ENCODE data around the gene DYNLL2.
A peak's percentile ranks its signal among the peaks of the same experiment; 100 is the strongest.
"Not testable (repeated sequence)": the region's sequence is repeated elsewhere in the genome, so short reads cannot be mapped to it uniquely, and the experiment has no call there.

Gene DYNLL2

GRCh38 chr17:58096892-58097291 is 13.7 kb downstream of the DYNLL2 start:
- WGBS (ENCODE audit: extremely low coverage, insufficient coverage, insufficient read length), result no CpG with 5 or more reads among the region's 4 CpGs

GRCh38 chr17:58097384-58098088 is 14.3 kb downstream of the DYNLL2 start:
- H3K18ac ChIP-seq (ENCODE audit: low read length), result no peak overlapping the region
- no peak overlapping the region for H4K8ac ChIP-seq (ENCODE audit: low read depth, low read length)
- H2AFZ ChIP-seq (ENCODE audit: insufficient read depth, low read length, poor library complexity), result no peak overlapping the region
- no peak overlapping the region for H2BK12ac ChIP-seq (ENCODE audit: low read length)
- H3K9ac ChIP-seq (ENCODE audit: low read length), result no peak overlapping the region
- no peak overlapping the region for H2BK120ac ChIP-seq (ENCODE audit: insufficient read depth, low read length, poor library complexity)
- no peaks in the 10 kb centered on the region for H3K27me3 ChIP-seq (ENCODE audit: insufficient read depth, low read length)
- no peak overlapping the region for H2BK5ac ChIP-seq (ENCODE audit: low read depth, low read length, poor library complexity)
- H3K79me1 ChIP-seq (ENCODE audit: low read length), result no peaks in the 10 kb centered on the region
- no peaks in the 10 kb centered on the region for H3K4me1 ChIP-seq (ENCODE audit: control insufficient read depth in 1 of 2, insufficient read depth in 2 of 2, low read length in 2 of 2)
- H3K36me3 ChIP-seq (ENCODE audit: control insufficient read depth in 1 of 2, insufficient read depth in 2 of 2, low read length in 2 of 2), result peaks cover 3 to 19% of the 10 kb centered on the region in 2 experiments
- H2AK5ac ChIP-seq (ENCODE audit: low read length), result no peak overlapping the region
- H3K4ac ChIP-seq (ENCODE audit: low read depth, low read length), result no peak overlapping the region
- no peaks in the 10 kb centered on the region for H3K9me3 ChIP-seq (ENCODE audit: insufficient read depth, low read depth, low read length)
- H4K12ac ChIP-seq (ENCODE audit: low read depth, low read length), result no peak overlapping the region
- H3K4me2 ChIP-seq (ENCODE audit: low read length), result no peak overlapping the region
- H3K4me3 ChIP-seq (ENCODE audit: low read depth, low read length), result no peak overlapping the region
- no peak overlapping the region for H3K27ac ChIP-seq (ENCODE audit: low read depth, low read length)
- no peak for DNase-seq
- no peak overlapping the region for H4K91ac ChIP-seq (ENCODE audit: low read depth, low read length)
- H3K79me2 ChIP-seq (ENCODE audit: control insufficient read depth, insufficient read depth, low read length, poor library complexity), result no peaks in the 10 kb centered on the region
- H3K14ac ChIP-seq (ENCODE audit: low read length), result no peak overlapping the region
- no peak overlapping the region for H3K23ac ChIP-seq (ENCODE audit: low read length)

More at GRCh38 chr17:58096892-58097291, 13.7 kb downstream of the DYNLL2 start:
- H2BK120ac ChIP-seq (ENCODE audit: insufficient read depth, low read length, poor library complexity), result no peak overlapping the region
- peaks cover 8 to 26% of the 10 kb centered on the region in 2 experiments for H3K36me3 ChIP-seq (ENCODE audit: control insufficient read depth in 1 of 2, insufficient read depth in 2 of 2, low read length in 2 of 2)
- no peak overlapping the region for H3K4me3 ChIP-seq (ENCODE audit: low read depth, low read length)
- H3K4me1 ChIP-seq (ENCODE audit: control insufficient read depth in 1 of 2, insufficient read depth in 2 of 2, low read length in 2 of 2), result no peaks in the 10 kb centered on the region
- no peak overlapping the region for H3K4me2 ChIP-seq (ENCODE audit: low read length)
- H3K18ac ChIP-seq (ENCODE audit: low read length), result no peak overlapping the region
- no peaks in the 10 kb centered on the region for H3K79me2 ChIP-seq (ENCODE audit: control insufficient read depth, insufficient read depth, low read length, poor library complexity)
- no peak overlapping the region for H3K4ac ChIP-seq (ENCODE audit: low read depth, low read length)
- H3K9me3 ChIP-seq (ENCODE audit: insufficient read depth, low read depth, low read length), result no peaks in the 10 kb centered on the region
- no peak overlapping the region for H2AK5ac ChIP-seq (ENCODE audit: low read length)
- no peak overlapping the region for H2BK5ac ChIP-seq (ENCODE audit: low read depth, low read length, poor library complexity)
- no peak overlapping the region for H4K12ac ChIP-seq (ENCODE audit: low read depth, low read length)
- H2BK12ac ChIP-seq (ENCODE audit: low read length), result no peak overlapping the region
- no peaks in the 10 kb centered on the region for H3K27me3 ChIP-seq (ENCODE audit: insufficient read depth, low read length)
- no peak overlapping the region for H4K8ac ChIP-seq (ENCODE audit: low read depth, low read length)
- H3K23ac ChIP-seq (ENCODE audit: low read length), result no peak overlapping the region
- no peak overlapping the region for H2AFZ ChIP-seq (ENCODE audit: insufficient read depth, low read length, poor library complexity)
- H3K79me1 ChIP-seq (ENCODE audit: low read length), result no peaks in the 10 kb centered on the region
- H3K14ac ChIP-seq (ENCODE audit: low read length), result no peak overlapping the region
- H4K91ac ChIP-seq (ENCODE audit: low read depth, low read length), result no peak overlapping the region
- no peak overlapping the region for H3K9ac ChIP-seq (ENCODE audit: low read length)
- DNase-seq, result peak in 1 of 2 donors; percentile 19
- no peak overlapping the region for H3K27ac ChIP-seq (ENCODE audit: low read depth, low read length)

GRCh38 chr17:58100506-58100905 is 17.3 kb downstream of the DYNLL2 start:
- Histone ChIP-seq H3K14ac (ENCODE audit: low read length) (no peak overlapping the region), H2AK5ac (ENCODE audit: low read length) (no peak overlapping the region), H3K18ac (ENCODE audit: low read length) (no peak overlapping the region), H4K91ac (ENCODE audit: low read depth, low read length) (no peak overlapping the region), H3K9me3 (ENCODE audit: insufficient read depth, low read depth, low read length) (no peaks in the 10 kb centered on the region), H3K27me3 (ENCODE audit: insufficient read depth, low read length) (no peaks in the 10 kb centered on the region), H3K4me3 (ENCODE audit: low read depth, low read length) (no peak overlapping the region), H3K4ac (ENCODE audit: low read depth, low read length) (no peak overlapping the region), H2AFZ (ENCODE audit: insufficient read depth, low read length, poor library complexity) (no peak overlapping the region), H2BK5ac (ENCODE audit: low read depth, low read length, poor library complexity) (no peak overlapping the region), H3K9ac (ENCODE audit: low read length) (no peak overlapping the region), H3K4me1 (ENCODE audit: control insufficient read depth in 1 of 2, insufficient read depth in 2 of 2, low read length in 2 of 2) (no peaks in the 10 kb centered on the region), H3K23ac (ENCODE audit: low read length) (no peak overlapping the region), H4K12ac (ENCODE audit: low read depth, low read length) (no peak overlapping the region), H3K79me2 (ENCODE audit: control insufficient read depth, insufficient read depth, low read length, poor library complexity) (no peaks in the 10 kb centered on the region), H2BK12ac (ENCODE audit: low read length) (no peak overlapping the region), H4K8ac (ENCODE audit: low read depth, low read length) (no peak overlapping the region), H3K36me3 (ENCODE audit: control insufficient read depth in 1 of 2, insufficient read depth in 2 of 2, low read length in 2 of 2) (no peaks in the 10 kb centered on the region), H3K27ac (ENCODE audit: low read depth, low read length) (no peak overlapping the region), H3K4me2 (ENCODE audit: low read length) (no peak overlapping the region), H2BK120ac (ENCODE audit: insufficient read depth, low read length, poor library complexity) (no peak overlapping the region), H3K79me1 (ENCODE audit: low read length) (no peaks in the 10 kb centered on the region)
- DNase-seq, result no peak

- not testable (repeated sequence) for H3K9me3 ChIP-seq (ENCODE audit: insufficient read depth, low read depth, low read length); H3K18ac ChIP-seq (ENCODE audit: low read length); H3K27me3 ChIP-seq (ENCODE audit: insufficient read depth, low read length); H4K91ac ChIP-seq (ENCODE audit: low read depth, low read length); H3K9ac ChIP-seq (ENCODE audit: low read length); H3K4ac ChIP-seq (ENCODE audit: low read depth, low read length); H3K27ac ChIP-seq (ENCODE audit: low read depth, low read length); H3K79me1 ChIP-seq (ENCODE audit: low read length); H2BK120ac ChIP-seq (ENCODE audit: insufficient read depth, low read length, poor library complexity); H3K4me2 ChIP-seq (ENCODE audit: low read length); H3K4me3 ChIP-seq (ENCODE audit: low read depth, low read length); H3K79me2 ChIP-seq (ENCODE audit: control insufficient read depth, insufficient read depth, low read length, poor library complexity); H3K14ac ChIP-seq (ENCODE audit: low read length); H2AFZ ChIP-seq (ENCODE audit: insufficient read depth, low read length, poor library complexity); H3K23ac ChIP-seq (ENCODE audit: low read length); H2BK12ac ChIP-seq (ENCODE audit: low read length); H2BK5ac ChIP-seq (ENCODE audit: low read depth, low read length, poor library complexity); H4K12ac ChIP-seq (ENCODE audit: low read depth, low read length); H3K36me3 ChIP-seq (ENCODE audit: control insufficient read depth in 1 of 2, insufficient read depth in 2 of 2, low read length in 2 of 2); H2AK5ac ChIP-seq (ENCODE audit: low read length); H3K4me1 ChIP-seq (ENCODE audit: control insufficient read depth in 1 of 2, insufficient read depth in 2 of 2, low read length in 2 of 2); H4K8ac ChIP-seq (ENCODE audit: low read depth, low read length)
- DNase-seq, result peak in 1 of 2 donors; percentile 44
Observed at GRCh38 chr17:58101898-58102297, 18.7 kb downstream of the DYNLL2 start.
